ENCODE measurements around the gene ZNF746.

The ZNF746 gene

GRCh38 chr7:149440222-149440621 is 57.4 kb downstream of the ZNF746 start:
- FAIRE-seq (no peak), DNase-seq (ENCODE audit: insufficient read length, low spot score) (no peak)
- no peak for TF ChIP-seq CTCF (IDR thresholded peaks at IDR 0.05; ENCODE audit: insufficient read depth, missing control alignments)

GRCh38 chr7:149436358-149436757 is 61.3 kb downstream of the ZNF746 start:
- FAIRE-seq: no peak
- no peak for DNase-seq (ENCODE audit: insufficient read length, low spot score)
- no peak for TF ChIP-seq CTCF (IDR thresholded peaks at IDR 0.05; ENCODE audit: insufficient read depth, missing control alignments)

- FAIRE-seq (no peak), DNase-seq (ENCODE audit: insufficient read length, low spot score) (no peak)
- TF ChIP-seq CTCF (IDR thresholded peaks at IDR 0.05; ENCODE audit: insufficient read depth, missing control alignments): no peak
Measured at GRCh38 chr7:149433124-149433523, 64.5 kb downstream of the ZNF746 start.

GRCh38 chr7:149432121-149432691 is 65.4 kb downstream of the ZNF746 start:
- DNase-seq (ENCODE audit: insufficient read length, low spot score) (no peak), FAIRE-seq (no peak)
- TF ChIP-seq CTCF (IDR thresholded peaks at IDR 0.05; ENCODE audit: insufficient read depth, missing control alignments): no peak

- FAIRE-seq: no peak
- DNase-seq (ENCODE audit: insufficient read length, low spot score): no peak
- TF ChIP-seq CTCF (IDR thresholded peaks at IDR 0.05; ENCODE audit: insufficient read depth, missing control alignments): no peak
Measured at GRCh38 chr7:149431486-149432120, 66.0 kb downstream of the ZNF746 start.

- DNase-seq (ENCODE audit: insufficient read length, low spot score): no peak
- TF ChIP-seq CTCF (IDR thresholded peaks at IDR 0.05; ENCODE audit: insufficient read depth, missing control alignments): no peak
- no peak for FAIRE-seq
Measured at GRCh38 chr7:149430192-149430591, 67.4 kb downstream of the ZNF746 start.

- no peak for FAIRE-seq
- TF ChIP-seq CTCF (IDR thresholded peaks at IDR 0.05; ENCODE audit: insufficient read depth, missing control alignments): no peak
- no peak for DNase-seq (ENCODE audit: insufficient read length, low spot score)
Measured at GRCh38 chr7:149427893-149428292, 69.7 kb downstream of the ZNF746 start.

Measured in D721Med (cell line).